Measurements from ENCODE around the gene PGAP6. TPM values are rescaled to one million over a fixed set of nuclear protein-coding genes. Genes with fewer than 3 reads are reported as not detected.

Gene PGAP6
- total and polyA plus RNA-seq, 2 of the 13 experiments (the other 11 are each of a cell fraction or from before 2014, with no cell fraction given) = 52.7 to 136 TPM

DNA sequence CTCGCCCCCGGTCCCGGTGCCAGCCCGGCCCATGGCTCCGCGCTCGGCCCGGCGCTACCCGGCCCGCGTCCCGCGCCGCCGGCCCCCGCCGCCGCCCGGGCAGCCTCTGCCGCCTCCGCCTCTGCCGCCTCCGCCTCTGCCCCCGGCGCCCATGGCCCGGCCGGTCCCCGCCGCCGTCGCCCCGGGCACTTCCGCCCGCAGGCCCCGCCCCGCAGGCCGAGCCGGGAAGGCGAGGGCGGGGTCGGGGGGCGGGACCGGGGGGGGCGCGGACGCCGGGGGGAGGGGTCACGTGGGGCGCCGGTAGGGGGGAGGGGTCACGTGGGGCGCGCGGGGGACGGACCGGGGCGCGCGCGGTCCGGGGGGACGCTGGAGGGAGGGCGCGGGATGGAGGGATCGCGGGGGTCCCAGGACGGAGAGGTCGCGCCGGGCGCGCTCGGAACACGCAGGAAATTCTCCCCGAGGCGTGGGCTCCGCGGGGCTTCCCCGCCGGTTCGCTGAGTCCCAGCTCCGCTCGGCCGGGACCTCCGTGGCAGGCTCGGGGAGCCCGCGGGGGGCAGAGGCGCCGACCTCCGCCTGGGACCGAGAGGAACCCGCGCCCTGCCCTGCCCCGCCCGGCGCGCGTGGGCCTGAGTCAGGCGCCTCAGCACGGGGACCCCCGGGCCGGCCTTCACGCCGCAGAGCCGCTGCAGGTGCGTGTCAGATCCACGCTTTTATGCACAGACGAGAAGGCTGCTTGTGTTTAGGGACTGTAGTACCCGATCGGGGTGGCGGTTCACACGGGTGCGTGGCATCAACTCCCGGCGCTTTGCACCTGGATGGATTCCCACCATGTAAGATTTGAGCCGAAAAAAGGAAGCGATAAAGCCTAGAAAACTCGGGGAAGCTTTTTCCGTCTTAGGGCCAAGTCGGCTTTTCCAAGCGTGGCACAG lies at the start of gene PGAP6 (continued):
- TF ChIP-seq FOXP1 (IDR thresholded peaks at IDR 0.05) (no peak), FOXP1 (CRISPR knock-in tag; IDR thresholded peaks at IDR 0.05) (no peak), ZNF282 (IDR thresholded peaks at IDR 0.05; ENCODE audit: partially characterized antibody) (no peak), ARNT (IDR thresholded peaks at IDR 0.05) (no peak), ZNF619 (CRISPR knock-in tag; IDR thresholded peaks at IDR 0.05) (no peak), ZBTB1 (CRISPR knock-in tag; IDR thresholded peaks at IDR 0.05; ENCODE audit: borderline replicate concordance) (no peak), KLF15 (CRISPR knock-in tag; IDR thresholded peaks at IDR 0.05; ENCODE audit: borderline replicate concordance) (no peak), HNRNPL (IDR thresholded peaks at IDR 0.05; ENCODE audit: low read depth, low read length) (no peak), POLR2AphosphoS5 (IDR thresholded peaks at IDR 0.05; ENCODE audit: low read depth, low read length) (peak; percentile 45), ATF7-NPFF (CRISPR knock-in tag; IDR thresholded peaks at IDR 0.05; ENCODE audit: low read depth) (peak; percentile 31; the same call in 1 of the 2 replicates), KDM2A (CRISPR knock-in tag; IDR thresholded peaks at IDR 0.05; ENCODE audit: borderline replicate concordance, low read depth) (no peak), ZNF768 (CRISPR knock-in tag; IDR thresholded peaks at IDR 0.05) (0 out of 2 replicates have a peak, but pooled peaks have one; percentile 25), NR2F2 (IDR thresholded peaks at IDR 0.05; ENCODE audit: borderline replicate concordance, low read depth) (peak; percentile 22; the same call in 1 of the 2 replicates), TEAD3 (CRISPR knock-in tag; optimal IDR thresholded peaks at IDR 0.05; ENCODE audit: borderline replicate concordance) (no peak), ETV6 (CRISPR knock-in tag; conservative IDR thresholded peaks at IDR 0.05) (no peak)
- TF ChIP-seq, protein P1, sequence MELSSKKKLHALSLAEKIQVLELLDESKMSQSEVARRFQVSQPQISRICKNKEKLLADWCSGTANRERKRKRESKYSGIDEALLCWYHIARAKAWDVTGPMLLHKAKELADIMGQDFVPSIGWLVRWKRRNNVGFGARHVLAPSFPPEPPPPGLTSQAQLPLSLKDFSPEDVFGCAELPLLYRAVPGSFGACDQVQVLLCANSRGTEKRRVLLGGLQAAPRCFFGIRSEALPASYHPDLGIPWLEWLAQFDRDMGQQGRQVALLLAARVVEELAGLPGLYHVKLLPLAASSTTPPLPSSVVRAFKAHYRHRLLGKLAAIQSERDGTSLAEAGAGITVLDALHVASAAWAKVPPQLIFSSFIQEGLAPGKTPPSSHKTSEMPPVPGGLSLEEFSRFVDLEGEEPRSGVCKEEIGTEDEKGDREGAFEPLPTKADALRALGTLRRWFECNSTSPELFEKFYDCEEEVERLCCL (CRISPR knock-in tag; IDR thresholded peaks at IDR 0.05; ENCODE audit: borderline replicate concordance) = no peak
- TF ChIP-seq, protein P2, sequence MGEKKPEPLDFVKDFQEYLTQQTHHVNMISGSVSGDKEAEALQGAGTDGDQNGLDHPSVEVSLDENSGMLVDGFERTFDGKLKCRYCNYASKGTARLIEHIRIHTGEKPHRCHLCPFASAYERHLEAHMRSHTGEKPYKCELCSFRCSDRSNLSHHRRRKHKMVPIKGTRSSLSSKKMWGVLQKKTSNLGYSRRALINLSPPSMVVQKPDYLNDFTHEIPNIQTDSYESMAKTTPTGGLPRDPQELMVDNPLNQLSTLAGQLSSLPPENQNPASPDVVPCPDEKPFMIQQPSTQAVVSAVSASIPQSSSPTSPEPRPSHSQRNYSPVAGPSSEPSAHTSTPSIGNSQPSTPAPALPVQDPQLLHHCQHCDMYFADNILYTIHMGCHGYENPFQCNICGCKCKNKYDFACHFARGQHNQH (CRISPR knock-in tag; IDR thresholded peaks at IDR 0.05) = no peak
- TF ChIP-seq, protein P3, sequence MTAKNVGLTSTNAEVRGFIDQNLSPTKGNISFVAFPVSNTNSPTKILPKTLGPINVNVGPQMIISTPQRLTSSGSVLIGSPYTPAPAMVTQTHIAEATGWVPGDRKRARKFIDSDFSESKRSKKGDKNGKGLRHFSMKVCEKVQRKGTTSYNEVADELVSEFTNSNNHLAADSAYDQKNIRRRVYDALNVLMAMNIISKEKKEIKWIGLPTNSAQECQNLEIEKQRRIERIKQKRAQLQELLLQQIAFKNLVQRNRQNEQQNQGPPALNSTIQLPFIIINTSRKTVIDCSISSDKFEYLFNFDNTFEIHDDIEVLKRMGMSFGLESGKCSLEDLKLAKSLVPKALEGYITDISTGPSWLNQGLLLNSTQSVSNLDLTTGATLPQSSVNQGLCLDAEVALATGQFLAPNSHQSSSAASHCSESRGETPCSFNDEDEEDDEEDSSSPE (CRISPR knock-in tag; IDR thresholded peaks at IDR 0.05) = 0 out of 2 replicates have a peak, but pooled peaks have one; percentile 32
- TF ChIP-seq, protein P4, sequence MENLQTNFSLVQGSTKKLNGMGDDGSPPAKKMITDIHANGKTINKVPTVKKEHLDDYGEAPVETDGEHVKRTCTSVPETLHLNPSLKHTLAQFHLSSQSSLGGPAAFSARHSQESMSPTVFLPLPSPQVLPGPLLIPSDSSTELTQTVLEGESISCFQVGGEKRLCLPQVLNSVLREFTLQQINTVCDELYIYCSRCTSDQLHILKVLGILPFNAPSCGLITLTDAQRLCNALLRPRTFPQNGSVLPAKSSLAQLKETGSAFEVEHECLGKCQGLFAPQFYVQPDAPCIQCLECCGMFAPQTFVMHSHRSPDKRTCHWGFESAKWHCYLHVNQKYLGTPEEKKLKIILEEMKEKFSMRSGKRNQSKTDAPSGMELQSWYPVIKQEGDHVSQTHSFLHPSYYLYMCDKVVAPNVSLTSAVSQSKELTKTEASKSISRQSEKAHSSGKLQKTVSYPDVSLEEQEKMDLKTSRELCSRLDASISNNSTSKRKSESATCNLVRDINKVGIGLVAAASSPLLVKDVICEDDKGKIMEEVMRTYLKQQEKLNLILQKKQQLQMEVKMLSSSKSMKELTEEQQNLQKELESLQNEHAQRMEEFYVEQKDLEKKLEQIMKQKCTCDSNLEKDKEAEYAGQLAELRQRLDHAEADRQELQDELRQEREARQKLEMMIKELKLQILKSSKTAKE (CRISPR knock-in tag; IDR thresholded peaks at IDR 0.05; ENCODE audit: borderline replicate concordance) = no peak
